ENCODE measurements around the gene AGMO.

The AGMO gene

DNA sequence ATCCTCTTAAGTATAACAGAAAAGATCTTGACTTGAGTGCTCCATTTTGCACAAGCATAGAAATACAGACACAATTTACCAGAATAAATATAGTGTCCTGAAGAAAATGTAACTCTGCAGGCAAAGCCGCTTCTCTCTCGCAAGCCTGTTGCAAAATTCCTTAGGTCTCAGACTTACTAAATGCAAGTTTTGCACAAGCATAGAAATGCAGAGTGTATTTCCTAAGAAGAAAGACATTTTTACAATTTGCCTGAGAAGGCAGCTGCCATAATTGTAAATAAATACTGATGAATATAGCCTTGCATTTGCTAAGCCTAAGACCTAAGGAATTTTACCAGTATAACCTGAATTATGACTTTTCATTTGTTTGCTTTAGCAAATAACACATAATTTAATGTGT is 67.1 kb downstream of the AGMO start:
- DNase-seq, result no peak

DNA sequence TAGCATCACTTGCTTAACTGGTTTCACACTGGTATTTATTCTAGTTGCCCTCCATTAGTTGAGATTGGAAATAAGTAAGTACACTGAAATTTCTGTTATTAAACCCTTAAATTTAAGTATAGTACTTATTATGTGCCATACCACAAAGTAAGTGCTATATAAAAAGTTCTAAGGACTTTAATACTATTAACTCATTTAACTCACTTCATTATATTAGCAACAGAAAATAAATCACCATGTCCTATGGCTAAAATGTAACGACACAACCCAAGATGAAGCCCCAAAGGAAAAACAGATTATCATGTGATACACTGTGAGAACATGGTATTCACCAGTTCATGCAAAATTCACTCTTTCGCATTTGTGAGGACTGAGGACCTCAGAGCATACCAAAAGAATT is 70.5 kb downstream of the AGMO start:
- no peak for DNase-seq

DNA sequence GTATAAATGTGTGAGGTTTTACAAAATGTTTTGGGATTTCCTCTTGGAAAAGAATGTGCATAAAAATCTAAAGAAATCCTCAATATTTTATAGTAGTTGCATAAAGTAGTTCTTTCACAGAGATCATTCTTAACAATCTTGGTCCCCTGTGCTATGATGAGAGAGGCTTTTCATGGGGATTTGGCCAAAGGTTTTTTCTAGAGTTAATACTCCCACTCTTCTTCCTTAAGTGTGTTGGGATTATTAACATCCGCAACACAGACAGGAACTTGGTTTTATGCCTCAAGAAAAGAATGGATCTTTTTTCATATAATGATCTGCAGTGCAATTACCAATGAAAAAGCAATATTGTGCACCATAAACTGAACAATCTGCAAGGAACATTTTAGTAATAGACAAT is 71.5 kb downstream of the AGMO start:
- DNase-seq, result no peak

- DNase-seq, result no peak
These were observed 72.0 kb downstream of the AGMO start for GRCh38 chr7:15489861-15490260.

GRCh38 chr7:15489383-15489782 is 72.4 kb downstream of the AGMO start:
- DNase-seq, result no peak

DNA sequence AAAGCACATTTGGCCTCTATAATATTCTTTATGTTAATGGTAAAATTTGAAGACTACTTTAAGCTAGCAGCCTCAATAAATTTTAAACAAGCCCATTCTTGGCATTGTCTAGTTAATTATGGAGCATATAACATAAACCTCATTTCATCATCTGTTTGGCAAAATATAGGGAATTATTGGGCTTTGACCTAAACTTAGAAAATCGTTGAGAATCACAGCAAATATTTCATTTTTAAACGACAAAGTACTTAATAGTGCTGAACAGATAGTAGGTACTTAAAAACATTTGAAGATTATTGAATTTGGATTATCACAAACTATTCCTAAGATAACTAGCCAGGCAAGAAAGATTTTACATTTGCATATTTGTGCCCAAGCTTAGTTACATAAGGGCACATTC is 73.4 kb downstream of the AGMO start:
- DNase-seq, result no peak

- DNase-seq, result no peak
These were observed 73.9 kb downstream of the AGMO start for GRCh38 chr7:15487896-15488295.

- no peak for DNase-seq
These were observed 75.8 kb downstream of the AGMO start for GRCh38 chr7:15485998-15486397.

DNA sequence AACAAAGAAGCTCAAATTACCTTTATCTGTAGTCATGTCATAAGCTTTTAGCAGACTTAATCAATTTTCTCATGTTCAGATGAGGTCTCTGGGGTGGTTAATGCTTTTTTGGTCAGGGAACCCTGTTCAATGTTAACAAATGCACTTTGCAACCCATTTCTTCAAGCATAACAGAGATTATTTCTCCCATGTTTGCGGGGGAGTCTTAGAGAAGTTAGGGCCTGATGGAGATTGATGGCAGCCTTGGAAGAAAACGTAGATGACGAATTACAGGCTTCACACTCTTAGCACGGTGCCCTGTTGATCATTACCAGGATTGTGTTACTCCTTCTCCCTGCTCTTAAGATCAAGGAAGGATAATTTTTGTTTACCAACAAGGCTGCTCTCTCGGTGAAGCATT is 76.4 kb downstream of the AGMO start:
- no peak for DNase-seq

DNA sequence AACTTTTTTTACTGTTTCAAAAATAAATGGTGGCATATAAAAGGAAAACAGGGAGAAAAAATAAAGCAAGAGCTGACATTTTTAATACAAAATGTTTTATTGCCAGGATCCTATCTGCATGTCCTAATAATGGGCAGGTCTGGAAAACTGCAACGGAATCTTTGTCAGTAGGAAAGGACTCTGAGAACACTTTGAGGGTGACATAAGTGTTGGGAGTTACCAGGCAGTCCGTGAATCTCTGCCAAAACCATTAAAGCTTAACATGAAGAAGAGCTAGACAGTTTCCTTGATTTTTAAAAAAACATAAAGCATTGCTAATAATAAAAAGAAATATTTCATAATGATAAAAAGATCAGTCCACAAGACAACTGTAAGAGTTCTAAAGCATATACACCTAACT is 80.7 kb downstream of the AGMO start:
- DNase-seq, result no peak

DNA sequence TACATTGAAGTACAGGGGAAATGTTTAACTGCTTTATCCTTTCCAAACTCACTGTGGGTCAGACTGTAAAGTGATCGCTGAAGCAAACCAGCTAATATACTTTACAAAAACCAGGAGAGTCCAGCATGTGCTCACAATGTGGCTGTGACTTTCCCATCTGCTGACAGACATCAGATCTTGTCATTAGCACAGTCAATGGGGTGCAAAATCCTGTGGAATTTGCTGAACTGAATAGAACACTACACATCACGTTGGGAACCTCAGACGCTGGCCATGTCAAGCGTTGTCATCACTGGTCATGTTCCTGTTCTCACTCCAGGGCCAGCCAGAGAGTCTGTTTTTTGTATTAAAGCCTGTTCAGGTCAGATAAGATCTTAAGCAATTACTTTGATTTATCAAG is 83.4 kb downstream of the AGMO start:
- DNase-seq, result no peak

DNA sequence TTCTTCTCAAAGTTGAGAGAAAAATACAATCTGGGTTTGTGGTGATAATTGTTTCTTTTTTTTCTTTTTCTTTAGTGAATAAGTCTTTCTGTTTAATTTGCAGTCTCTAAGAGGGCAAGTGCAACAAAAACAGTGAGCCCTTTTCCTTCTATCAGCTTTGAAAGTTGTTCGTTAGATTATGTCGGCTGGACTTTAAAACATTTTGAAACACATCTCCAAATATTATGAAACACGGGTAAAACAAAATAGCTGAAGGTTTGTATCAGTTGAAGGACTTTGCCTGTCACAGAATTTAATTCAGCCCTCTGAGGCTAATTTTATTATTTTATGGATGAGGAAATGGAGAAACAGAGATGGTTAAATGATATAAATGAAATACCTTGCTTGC is 85.3 kb downstream of the AGMO start:
- DNase-seq, result no peak

DNA sequence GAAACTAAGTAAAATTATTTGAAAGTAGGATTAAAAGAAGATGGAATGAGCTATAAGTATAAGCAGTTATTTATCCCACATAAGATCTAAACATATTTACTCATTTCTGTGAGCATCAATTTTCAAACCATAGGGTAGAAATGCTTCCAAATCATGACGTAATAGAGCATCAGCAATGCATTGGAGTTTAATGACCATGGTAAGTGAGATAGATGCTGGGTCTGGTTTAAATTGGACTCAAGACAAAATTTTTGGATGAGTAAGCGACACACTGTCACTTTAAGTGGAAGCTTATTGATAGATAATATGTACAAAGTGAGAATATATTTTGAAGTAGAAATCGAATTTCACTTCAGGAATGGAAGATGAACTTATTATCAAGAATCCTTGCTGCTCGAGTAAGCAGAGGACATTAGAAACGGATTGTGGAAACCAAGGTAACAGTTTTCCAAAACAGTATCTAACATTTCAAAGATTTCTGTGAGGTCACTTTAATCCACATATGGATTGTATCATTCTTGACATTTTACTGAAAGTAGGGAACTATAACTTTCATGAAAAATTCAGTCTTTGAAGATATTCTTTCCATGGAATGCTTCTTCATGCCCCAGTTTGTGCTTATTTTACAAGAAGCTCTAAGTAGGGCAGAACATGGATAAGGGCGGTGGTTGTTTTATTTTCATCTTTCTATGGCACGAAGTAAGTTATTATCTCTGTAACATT is 85.8 kb downstream of the AGMO start:
- no peak for DNase-seq

- no peak for DNase-seq
These were observed 90.2 kb downstream of the AGMO start for GRCh38 chr7:15471669-15471950.

DNA sequence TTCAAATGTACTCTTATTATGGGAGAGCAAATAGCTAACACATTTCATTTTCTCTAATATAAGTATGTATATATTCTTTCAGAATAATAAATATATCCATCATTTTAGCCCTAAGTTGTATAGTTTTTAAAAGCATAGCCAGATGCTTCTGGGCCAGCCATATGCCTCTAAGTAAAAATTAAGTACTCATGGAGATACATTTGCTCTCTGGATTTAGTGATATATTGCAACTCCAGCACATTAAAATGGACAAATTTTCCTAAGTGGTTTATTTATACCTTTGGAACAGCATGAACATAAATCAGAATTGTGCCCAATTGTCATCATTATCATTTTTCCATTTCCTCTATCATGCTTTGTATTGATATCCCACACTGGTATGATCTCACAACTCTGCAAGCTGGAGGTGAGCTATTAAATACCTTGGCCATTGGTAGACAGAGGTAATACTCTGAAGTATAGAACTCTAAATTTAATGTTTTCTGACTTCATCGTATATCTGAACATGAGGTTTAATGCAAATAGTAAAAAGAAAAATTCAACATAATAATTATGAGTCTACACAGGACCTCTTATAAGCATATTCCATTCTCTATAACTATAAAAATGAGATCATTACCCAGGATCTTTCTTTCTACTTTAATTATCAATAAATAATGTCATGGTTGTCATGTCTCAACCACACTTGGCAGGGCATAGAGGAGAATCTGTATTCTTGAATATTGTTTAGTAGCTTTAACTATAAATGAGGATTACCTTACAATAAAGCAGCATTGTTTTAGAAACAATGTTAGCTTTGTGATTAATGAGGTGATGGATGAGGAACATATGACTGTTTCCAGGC is 90.8 kb downstream of the AGMO start:
- DNase-seq, result no peak

DNA sequence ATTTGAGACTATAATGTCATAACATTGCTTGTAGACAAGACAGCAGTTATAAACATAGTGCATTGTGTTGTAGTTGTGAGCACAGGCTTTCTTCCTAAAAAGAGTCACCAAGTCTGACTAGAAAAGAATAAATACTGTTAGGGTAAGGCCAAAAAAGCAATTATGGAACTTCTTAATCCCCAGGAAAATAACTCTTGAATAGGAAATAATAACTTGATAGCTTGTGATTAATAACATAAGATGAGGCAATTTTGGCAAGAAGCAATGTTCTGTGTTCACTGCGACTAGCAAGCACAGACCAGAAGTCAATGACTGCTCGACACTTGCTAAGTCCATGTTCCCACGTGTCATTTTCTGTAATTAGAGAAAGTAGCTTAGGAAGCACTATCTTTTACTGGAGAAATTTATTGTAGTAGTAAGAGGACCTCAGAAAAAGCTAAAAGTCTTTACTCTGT is 97.1 kb downstream of the AGMO start:
- no peak for DNase-seq

DNA sequence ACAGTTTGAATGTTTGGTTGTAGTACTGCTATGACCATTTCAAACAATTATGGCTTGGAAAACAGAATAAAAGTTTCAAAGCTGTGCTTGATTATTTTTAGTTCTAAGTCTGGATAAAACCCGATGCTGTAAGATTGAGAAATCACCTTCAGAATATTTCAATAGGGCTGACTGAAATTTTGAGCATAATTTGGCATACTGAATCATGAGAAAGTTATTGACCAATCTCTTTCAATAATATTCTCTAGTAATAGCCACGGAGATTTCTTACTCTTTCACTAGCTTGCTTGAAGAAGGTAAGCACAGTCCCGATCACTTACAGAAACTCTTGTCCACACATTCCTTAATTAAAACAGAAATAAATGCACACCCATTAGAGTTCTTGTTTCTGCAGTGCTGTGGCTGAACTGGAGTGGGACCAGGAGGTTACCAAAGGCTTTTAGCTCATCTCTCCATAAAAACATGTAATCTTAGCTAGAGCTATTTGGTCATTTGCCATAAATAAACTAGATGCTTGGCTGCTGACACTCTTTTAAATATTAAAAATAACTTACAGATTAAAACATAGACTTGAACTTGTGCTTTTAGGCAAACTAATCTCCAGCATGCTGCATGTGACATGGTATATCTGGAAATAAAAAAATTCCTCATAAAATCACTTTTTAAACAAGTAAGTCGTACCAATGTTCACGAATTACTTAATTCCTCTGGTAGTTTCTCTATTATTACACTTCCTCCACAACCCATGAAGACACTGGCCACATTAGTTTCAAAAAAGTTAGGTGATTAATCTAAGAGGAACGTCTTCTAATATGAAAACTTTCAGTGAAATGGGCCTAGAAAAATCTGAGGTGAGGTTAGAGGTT is 97.8 kb downstream of the AGMO start:
- DNase-seq, result no peak

GRCh38 chr7:15462721-15463389 is 99.0 kb downstream of the AGMO start:
- no peak for DNase-seq

DNA sequence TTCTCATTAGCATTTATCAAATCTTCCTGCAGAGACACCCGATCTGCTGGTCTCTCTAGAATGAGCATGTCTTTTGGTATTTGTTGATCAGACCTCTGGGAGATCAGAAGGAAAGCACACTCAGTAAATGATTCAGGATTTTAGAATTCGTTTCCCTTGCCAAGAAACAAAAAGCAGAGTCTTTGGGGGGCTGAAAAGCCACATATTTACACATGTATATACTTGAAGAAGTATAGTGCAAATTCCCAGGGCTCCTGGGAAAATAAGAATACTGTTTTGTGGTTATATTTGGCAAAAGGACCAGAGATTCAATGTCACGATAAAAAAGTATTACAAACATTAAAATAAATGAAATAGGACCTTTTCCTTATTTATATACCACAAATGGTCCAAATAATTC is 100.2 kb downstream of the AGMO start:
- no peak for DNase-seq

- DNase-seq, result no peak
These were observed 102.7 kb downstream of the AGMO start for GRCh38 chr7:15459018-15459615.

DNA sequence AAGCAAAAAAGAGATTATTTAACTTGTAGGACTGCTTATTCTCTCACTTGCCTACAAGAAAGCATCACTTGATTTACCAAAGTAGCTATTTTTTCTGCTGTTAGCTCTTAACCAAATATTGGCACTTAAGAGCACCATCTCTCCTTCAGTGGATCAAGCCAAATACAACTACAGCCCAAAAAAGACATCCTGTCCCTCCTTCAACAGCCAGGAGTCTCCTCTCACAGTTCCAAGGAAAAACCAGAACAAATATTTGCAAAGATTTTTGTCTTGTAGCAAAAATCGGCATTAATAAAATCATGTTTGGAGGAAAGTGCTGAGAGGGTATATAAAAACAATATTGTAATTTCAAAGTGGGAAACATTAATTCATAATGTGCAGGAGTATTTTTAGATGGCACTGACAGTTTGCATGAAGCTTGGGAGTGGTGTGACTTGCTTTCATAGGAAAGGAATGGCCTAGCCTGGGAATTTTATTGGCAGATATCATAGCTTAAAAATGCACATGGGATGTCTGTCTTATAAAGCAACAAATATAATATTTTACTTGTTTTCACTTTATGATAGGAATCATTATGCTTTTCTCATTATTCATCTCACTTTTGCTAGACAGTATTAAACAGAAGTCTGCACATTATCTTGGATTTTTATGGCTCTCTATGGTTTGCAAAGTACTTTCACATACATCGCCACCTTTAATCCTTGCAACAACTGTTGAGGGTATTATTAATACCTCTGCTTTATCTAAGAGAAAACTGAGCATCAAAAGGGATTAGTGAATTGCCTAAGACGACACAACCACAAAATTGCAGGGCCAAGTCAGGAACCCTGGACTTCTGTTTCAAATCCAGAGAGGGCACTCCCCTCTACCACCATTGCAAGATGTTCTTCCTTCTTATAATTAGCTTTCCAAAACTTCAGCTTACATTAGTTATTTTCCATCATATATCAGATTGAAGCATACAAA is 103.5 kb downstream of the AGMO start:
- no peak for DNase-seq

All from C1 segment of cervical spinal cord (tissue), 14 donors.